BE2C (cell line): Measurements from ENCODE around the gene CCNG1. TPM values are rescaled to one million over a fixed set of nuclear protein-coding genes. Genes with fewer than 3 reads are reported as not detected.
"Not testable (repeated sequence)": the region's sequence is repeated elsewhere in the genome, so short reads cannot be mapped to it uniquely, and the experiment has no call there.

Experiments
- DNase-seq: peaks from one replicate; pipeline ENCODE4 v3.0.0-alpha.2; 2020
- H3K27me3 ChIP-seq: fragments of 250-450 bp; sonication (Bioruptor Pico); 2 replicates; pipeline ENCODE4 v1.5.1; 2020; ENCODE audit warnings: mild to moderate bottlenecking
- H3K36me3 ChIP-seq: fragments of 250-450 bp; sonication (Bioruptor Pico); 2 replicates; pipeline ENCODE4 v1.5.1; 2020; ENCODE audit warnings: mild to moderate bottlenecking
- H3K4me1 ChIP-seq: fragments of 250-450 bp; sonication (Bioruptor Pico); 2 replicates; pipeline ENCODE4 v1.5.1; 2020
- H3K4me3 ChIP-seq: 2 replicates; pipeline ENCODE4 v1.5.1; 2011; ENCODE audit warnings: low read depth, low read length
- H3K9me3 ChIP-seq: fragments of 250-450 bp; sonication (Bioruptor Pico); 2 replicates; pipeline ENCODE4 v1.5.1; 2020
- CTCF ChIP-seq: IDR thresholded peaks from 2 replicates; pipeline ENCODE4 v1.5.1; 2012; ENCODE audit warnings: mild to moderate bottlenecking, low read depth, low read length
- polyA plus RNA-seq: library from polyadenylated mRNA; unstranded; fragments of >200 nt; gene quantifications from one replicate; pipeline ENCODE4 v1.2.1, GENCODE V29; 2012; ENCODE audit warnings: low read depth, missing spikeins; ENCODE audit not compliant: insufficient read length, insufficient read depth

CCNG1 gene
- 15.4 TPM for polyA plus RNA-seq

GRCh38 chr5:163437309-163438182 lies at the start of gene CCNG1:
Gene CCNG1, plus strand, starts transcription at chr5:163437595. Its CDS starts 1,662 bp downstream, at chr5:163439257.
- peak within 1 kb of the TSS; percentile 93 for H3K4me3 ChIP-seq
- peaks cover 7% of the 10 kb centered on the region for H3K4me1 ChIP-seq
- no peaks in the 10 kb centered on the region for H3K27me3 ChIP-seq
- no peaks in the 10 kb centered on the region for H3K9me3 ChIP-seq
- DNase-seq: peak; percentile 95
- H3K36me3 ChIP-seq: peaks cover 25% of the 10 kb centered on the region
- TF ChIP-seq CTCF: peak; percentile 7; the same call in 1 of the 2 replicates

- Histone ChIP-seq H3K4me1 (no peaks in the 10 kb centered on the region), H3K9me3 (no peaks in the 10 kb centered on the region), H3K27me3 (no peaks in the 10 kb centered on the region), H3K4me3 (no peak overlapping the region), H3K36me3 (no peaks in the 10 kb centered on the region)
- DNase-seq: no peak
- no peak for TF ChIP-seq CTCF
Measured at GRCh38 chr5:163395792-163396191, 41.6 kb upstream of the CCNG1 start.

GRCh38 chr5:163396818-163397340 lies 40.5 kb upstream of the CCNG1 start:
- DNase-seq, H3K36me3 ChIP-seq, H3K27me3 ChIP-seq, H3K4me3 ChIP-seq, H3K4me1 ChIP-seq, H3K9me3 ChIP-seq: not testable (repeated sequence)

GRCh38 chr5:163397354-163397753 lies 40.0 kb upstream of the CCNG1 start:
- no peaks in the 10 kb centered on the region for H3K36me3 ChIP-seq
- no peaks in the 10 kb centered on the region for H3K27me3 ChIP-seq
- DNase-seq: no peak
- no peak for TF ChIP-seq CTCF
- no peaks in the 10 kb centered on the region for H3K4me1 ChIP-seq
- no peak overlapping the region for H3K4me3 ChIP-seq
- no peaks in the 10 kb centered on the region for H3K9me3 ChIP-seq

GRCh38 chr5:163399923-163400322 lies 37.5 kb upstream of the CCNG1 start:
- TF ChIP-seq CTCF: no peak
- no peak for DNase-seq
- H3K36me3 ChIP-seq: no peaks in the 10 kb centered on the region
- H3K4me1 ChIP-seq: no peaks in the 10 kb centered on the region
- H3K27me3 ChIP-seq: no peaks in the 10 kb centered on the region
- no peak overlapping the region for H3K4me3 ChIP-seq
- H3K9me3 ChIP-seq: no peaks in the 10 kb centered on the region

GRCh38 chr5:163401271-163401670 lies 36.1 kb upstream of the CCNG1 start:
- no peak overlapping the region for H3K4me3 ChIP-seq

More at GRCh38 chr5:163401271-163401670, 36.1 kb upstream of the CCNG1 start:
- no peaks in the 10 kb centered on the region for H3K36me3 ChIP-seq
- TF ChIP-seq CTCF: no peak
- no peak for DNase-seq
- H3K9me3 ChIP-seq: no peaks in the 10 kb centered on the region
- no peaks in the 10 kb centered on the region for H3K27me3 ChIP-seq
- no peaks in the 10 kb centered on the region for H3K4me1 ChIP-seq
